ENCODE measurements around the gene TMEM131L.
"Not testable (repeated sequence)": the region's sequence is repeated elsewhere in the genome, so short reads cannot be mapped to it uniquely, and the experiment has no call there.

TMEM131L gene

GRCh38 chr4:153666505-153666904, 200.3 kb downstream of the TMEM131L start:
- DNase-seq, result not testable (repeated sequence)

- no peak for DNase-seq
These were observed 202.5 kb downstream of the TMEM131L start for GRCh38 chr4:153668647-153669046.

- no peak for DNase-seq
These were observed 203.7 kb downstream of the TMEM131L start for GRCh38 chr4:153669838-153670237.

GRCh38 chr4:153676486-153676885, 210.3 kb downstream of the TMEM131L start:
- DNase-seq, result no peak

- no peak for DNase-seq
These were observed 210.8 kb downstream of the TMEM131L start for GRCh38 chr4:153676984-153677383.

- DNase-seq, result no peak
These were observed 213.3 kb downstream of the TMEM131L start for GRCh38 chr4:153679486-153679885.

GRCh38 chr4:153683763-153684181, 217.6 kb downstream of the TMEM131L start:
- no peak for DNase-seq

- peak; percentile 78 for DNase-seq
These were observed 218.2 kb downstream of the TMEM131L start, which contains the start of gene TLR2 for GRCh38 chr4:153684182-153684970. Gene TLR2, plus strand, starts transcription at chr4:153684280. Its CDS starts 18,628 bp downstream, at chr4:153702908.

- DNase-seq, result peak; percentile 27
These were observed 218.8 kb downstream of the TMEM131L start for GRCh38 chr4:153684971-153685371.
